Measurements from ENCODE around the gene HACE1. TPM values are rescaled to one million over a fixed set of nuclear protein-coding genes. Genes with fewer than 3 reads are reported as not detected.

Gene HACE1
- total and polyA plus RNA-seq, 2 experiments from 2014 or later: 6.9 to 14.5 TPM

- no peak overlapping the region for H3K4me2 ChIP-seq
- no peak for DNase-seq (ENCODE audit: low spot score)
- no peaks in the 10 kb centered on the region for H3K79me2 ChIP-seq
- 100% methylated on average over 1 of the region's 1 CpG for WGBS (ENCODE audit: low lambda C conversion rate, missing lambda C conversion rate)
- H3K4me1 ChIP-seq (ENCODE audit: insufficient read depth): no peaks in the 10 kb centered on the region
- no peaks in the 10 kb centered on the region for H3K9me3 ChIP-seq (ENCODE audit: low read depth)
- H4K20me1 ChIP-seq (ENCODE audit: insufficient read depth, poor library complexity, severe bottlenecking): no peaks in the 10 kb centered on the region
- H3K36me3 ChIP-seq (replicated peaks; ENCODE audit: insufficient read depth, low read depth): no peaks in the 10 kb centered on the region
- no peaks in the 10 kb centered on the region for H3K27me3 ChIP-seq
- TF ChIP-seq EZH2phosphoT487 (IDR thresholded peaks at IDR 0.05; ENCODE audit: low read depth, severe bottlenecking, unreplicated experiment) (no peak), CTCF (IDR thresholded peaks at IDR 0.05; ENCODE audit: poor library complexity) (no peak)
- H3K9me2 ChIP-seq (replicated peaks; ENCODE audit: insufficient read depth): no peaks in the 10 kb centered on the region
- H3K4me3 ChIP-seq: no peak overlapping the region
- H3K27ac ChIP-seq: no peak overlapping the region
- H2AFZ ChIP-seq: no peak overlapping the region
These were observed 179.7 kb downstream of the HACE1 start for GRCh38 chr6:104679971-104680370.

Small RNA genes lying within 50 kb of the gene (small RNA-seq; reads per million reads assigned to genes)
- not detected for gene RNU6-897P

Other genes starting within 250 kb of the HACE1 start
- 8.6 and 8.9 TPM in 2 replicates for gene LIN28B, start 97.2 kb upstream of the HACE1 start, total RNA-seq
- 1.8 and 3.2 TPM in 2 replicates for gene LIN28B, start 97.2 kb upstream of the HACE1 start, polyA plus RNA-seq